A549 treated with CORT108297 at 1 μM for 4 hours (cell line): Measurements from ENCODE around the gene CD276. TPM values are rescaled to one million over a fixed set of nuclear protein-coding genes. Genes with fewer than 3 reads are reported as not detected.

Source experiments
- total RNA-seq: library from RNA; stranded (reverse); fragments of 200-300 nt; extraction: Qiagen RNA extraction; gene quantifications from 5 replicates; pipeline ENCODE4 v1.2.3, GENCODE V29; 2022

Gene CD276
- 66.4 to 88.8 TPM (median 81.7 TPM) in 5 replicates for total RNA-seq

DNA sequence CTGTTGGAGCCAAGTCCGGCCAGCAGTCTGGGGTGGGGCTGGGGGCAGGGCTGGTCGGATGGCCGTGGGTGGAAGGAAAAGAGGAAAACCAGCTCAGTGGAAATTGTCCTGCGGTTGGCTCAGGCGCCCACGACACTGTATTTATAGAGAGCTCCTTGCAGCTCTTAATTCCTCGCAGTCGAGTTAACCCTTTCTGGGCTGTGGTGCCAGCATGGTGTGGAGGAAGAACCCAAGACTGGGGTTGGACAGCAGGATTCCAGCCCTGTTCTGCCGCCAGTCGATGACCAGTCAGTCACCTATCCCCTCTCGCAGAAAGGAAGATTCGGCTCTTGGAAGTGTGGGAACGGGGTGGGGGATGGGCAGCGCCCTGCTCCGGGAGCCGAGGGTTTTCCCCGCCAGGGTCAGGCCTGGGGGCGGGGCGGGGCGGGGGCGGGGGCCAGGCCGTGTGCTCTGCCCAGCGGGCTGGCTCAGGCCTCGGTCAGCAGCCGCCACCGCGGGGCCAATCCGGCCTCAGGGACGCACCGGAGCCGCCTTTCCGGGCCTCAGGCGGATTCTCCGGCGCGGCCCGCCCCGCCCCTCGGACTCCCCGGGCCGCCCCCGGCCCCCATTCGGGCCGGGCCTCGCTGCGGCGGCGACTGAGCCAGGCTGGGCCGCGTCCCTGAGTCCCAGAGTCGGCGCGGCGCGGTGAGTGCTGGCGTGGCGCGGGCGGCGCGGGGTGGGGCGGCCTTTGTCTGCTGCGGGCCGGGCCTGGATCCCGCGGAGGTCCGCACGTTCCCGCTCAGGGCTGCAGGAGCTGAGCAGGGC is at the start of gene CD276:
Gene CD276 (plus strand): TSS at position 607 of the 804 bp plus-strand sequence. CDS start 15,257 bp downstream, outside the sequence.

GRCh38 chr15:73753250-73754130 is 69.3 kb downstream of the CD276 start, which contains the start of gene INSYN1:
Gene INSYN1 (minus strand): TSS chr15:73753351. CDS start chr15:73751130, 2,221 bp downstream.

Other genes with a start within 250 kb of the CD276 start
- gene REC114, start 241.2 kb upstream of the CD276 start, total RNA-seq, result 0.17 TPM in 1 of 5 replicates, not detected in the others
- gene NPTN, start 51.0 kb upstream of the CD276 start, total RNA-seq, result 179 to 210 TPM (median 203 TPM) in 5 replicates
- 1.3 to 1.8 TPM (median 1.5 TPM) in 5 replicates for gene INSYN1, start 69.0 kb downstream of the CD276 start, total RNA-seq
- gene TBC1D21, start 189.2 kb downstream of the CD276 start, total RNA-seq, result not detected in 5 replicates
- 0.47 to 0.82 TPM (median 0.59 TPM) in 5 replicates for gene LOXL1, start 242.1 kb downstream of the CD276 start, total RNA-seq